ENCODE data around the gene LEO1. TPM values are rescaled to one million over a fixed set of nuclear protein-coding genes. Genes with fewer than 3 reads are reported as not detected.
A peak's percentile ranks its signal among the peaks of the same experiment; 100 is the strongest.

The LEO1 gene
- polyA plus RNA-seq, 6 donors from 2014 or later: 8.0 to 23.9 (median 13.8) TPM

- H3K36me3 Mint-ChIP-seq: peaks cover 14 to 15% of the 10 kb centered on the region in 2 donors
- H3K27me3 Mint-ChIP-seq: no peaks in the 10 kb centered on the region
- peaks cover 16 to 26% (median 26%) of the 10 kb centered on the region in 3 donors for H3K4me1 Mint-ChIP-seq
- H3K27ac Mint-ChIP-seq: no peak overlapping the region
- H3K4me3 Mint-ChIP-seq: no peak overlapping the region
- ATAC-seq (ENCODE audit: low read depth in 2 of 2) (no peak), DNase-seq (no peak)
- H3K9me3 Mint-ChIP-seq: no peaks in the 10 kb centered on the region
Measured at GRCh38 chr15:51938286-51938685, 33.3 kb downstream of the LEO1 start.

GRCh38 chr15:51936105-51936478 is 35.5 kb downstream of the LEO1 start:
- Mint-ChIP-seq H3K4me1 (peaks cover 16 to 23% (median 21%) of the 10 kb centered on the region in 3 donors), H3K9me3 (no peaks in the 10 kb centered on the region), H3K27me3 (no peaks in the 10 kb centered on the region), H3K36me3 (peaks cover 6 to 15% of the 10 kb centered on the region in 2 donors), H3K4me3 (peak overlapping the region in 3 of 8 donors; percentile 14 to 52 (median 50)), H3K27ac (peak overlapping the region in 3 of 6 donors; percentile 50 to 84 (median 54))
- ATAC-seq (ENCODE audit: low read depth in 2 of 2) (no peak), DNase-seq (no peak)

- peak; percentile 90 to 92 for ATAC-seq (ENCODE audit: low read depth in 2 of 2)
- Mint-ChIP-seq H3K9me3 (no peaks in the 10 kb centered on the region), H3K36me3 (peaks cover 6 to 15% of the 10 kb centered on the region in 2 donors), H3K27me3 (no peaks in the 10 kb centered on the region), H3K4me1 (peaks cover 16 to 23% (median 21%) of the 10 kb centered on the region in 3 donors), H3K27ac (peak overlapping the region; percentile 17 to 86 (median 52)), H3K4me3 (peak overlapping the region in 5 of 8 donors; percentile 14 to 79 (median 50))
- peak; percentile 15 for DNase-seq
Measured at GRCh38 chr15:51935466-51936104, 36.0 kb downstream of the LEO1 start.

GRCh38 chr15:51932161-51932560 is 39.4 kb downstream of the LEO1 start:
- DNase-seq (no peak), ATAC-seq (ENCODE audit: low read depth in 2 of 2) (no peak)
- H3K4me3 Mint-ChIP-seq: no peak overlapping the region
- H3K27me3 Mint-ChIP-seq: no peaks in the 10 kb centered on the region
- no peaks in the 10 kb centered on the region for H3K9me3 Mint-ChIP-seq
- H3K27ac Mint-ChIP-seq: peak overlapping the region in 1 of 6 donors; percentile 21
- H3K36me3 Mint-ChIP-seq: peaks cover 6 to 10% of the 10 kb centered on the region in 2 donors
- H3K4me1 Mint-ChIP-seq: peaks cover 16 to 23% (median 21%) of the 10 kb centered on the region in 3 donors

- peaks cover 16 to 21% (median 20%) of the 10 kb centered on the region in 3 donors for H3K4me1 Mint-ChIP-seq
- H3K27ac Mint-ChIP-seq: peak overlapping the region in 1 of 6 donors; percentile 72
- H3K4me3 Mint-ChIP-seq: no peak overlapping the region
Measured at GRCh38 chr15:51931638-51932037, 39.9 kb downstream of the LEO1 start.

GRCh38 chr15:51931016-51931415 is 40.6 kb downstream of the LEO1 start:
- H3K36me3 Mint-ChIP-seq: peaks cover 0 to 6% of the 10 kb centered on the region in 2 donors
- H3K4me1 Mint-ChIP-seq: peaks cover 10 to 15% (median 14%) of the 10 kb centered on the region in 3 donors
- no peak overlapping the region for H3K4me3 Mint-ChIP-seq
- H3K9me3 Mint-ChIP-seq: no peaks in the 10 kb centered on the region
- H3K27me3 Mint-ChIP-seq: no peaks in the 10 kb centered on the region
- no peak for DNase-seq
- ATAC-seq (ENCODE audit: low read depth in 2 of 2): no peak
- peak overlapping the region in 1 of 6 donors; percentile 35 for H3K27ac Mint-ChIP-seq

More at GRCh38 chr15:51931638-51932037, 39.9 kb downstream of the LEO1 start:
- Mint-ChIP-seq H3K36me3 (peaks cover 6 to 9% of the 10 kb centered on the region in 2 donors), H3K9me3 (no peaks in the 10 kb centered on the region), H3K27me3 (no peaks in the 10 kb centered on the region)
- ATAC-seq (ENCODE audit: low read depth in 2 of 2): no peak
- no peak for DNase-seq

- Mint-ChIP-seq H3K4me3 (no peak overlapping the region), H3K27ac (no peak overlapping the region), H3K36me3 (peaks cover 7 to 10% of the 10 kb centered on the region in 2 donors), H3K27me3 (no peaks in the 10 kb centered on the region), H3K4me1 (peaks cover 0 to 5% (median 0%) of the 10 kb centered on the region in 3 donors), H3K9me3 (no peaks in the 10 kb centered on the region)
- DNase-seq (no peak), ATAC-seq (ENCODE audit: low read depth in 2 of 2) (no peak)
Measured at GRCh38 chr15:51926809-51927208, 44.8 kb downstream of the LEO1 start.

- no peak overlapping the region for H3K4me3 Mint-ChIP-seq
- H3K27me3 Mint-ChIP-seq: no peaks in the 10 kb centered on the region
- H3K27ac Mint-ChIP-seq: peak overlapping the region in 1 of 6 donors; percentile 76
- no peak for DNase-seq
- peaks cover 12 to 18% of the 10 kb centered on the region in 2 donors for H3K36me3 Mint-ChIP-seq
- ATAC-seq (ENCODE audit: low read depth in 2 of 2): no peak
- H3K4me1 Mint-ChIP-seq: peaks cover 0 to 9% (median 0%) of the 10 kb centered on the region in 3 donors
- H3K9me3 Mint-ChIP-seq: no peaks in the 10 kb centered on the region
Measured at GRCh38 chr15:51924156-51925068, 47.2 kb downstream of the LEO1 start.

- ATAC-seq (ENCODE audit: low read depth in 2 of 2) (no peak), DNase-seq (no peak)
- H3K4me1 Mint-ChIP-seq: peaks cover 0 to 3% (median 0%) of the 10 kb centered on the region in 3 donors
- no peaks in the 10 kb centered on the region for H3K9me3 Mint-ChIP-seq
- no peak overlapping the region for H3K4me3 Mint-ChIP-seq
- H3K27me3 Mint-ChIP-seq: no peaks in the 10 kb centered on the region
- no peak overlapping the region for H3K27ac Mint-ChIP-seq
- H3K36me3 Mint-ChIP-seq: peaks cover 6 to 7% of the 10 kb centered on the region in 2 donors
Measured at GRCh38 chr15:51917493-51917892, 54.1 kb downstream of the LEO1 start.

- Mint-ChIP-seq H3K27ac (no peak overlapping the region), H3K27me3 (no peaks in the 10 kb centered on the region), H3K36me3 (peaks cover 7 to 16% of the 10 kb centered on the region in 2 donors), H3K9me3 (no peaks in the 10 kb centered on the region), H3K4me3 (no peak overlapping the region), H3K4me1 (peaks cover 0 to 3% (median 0%) of the 10 kb centered on the region in 3 donors)
- DNase-seq (no peak), ATAC-seq (ENCODE audit: low read depth in 2 of 2) (no peak)
Measured at GRCh38 chr15:51912528-51912927, 59.0 kb downstream of the LEO1 start.

- ATAC-seq (ENCODE audit: low read depth in 2 of 2): no peak
- peak overlapping the region in 1 of 6 donors; percentile 74 for H3K27ac Mint-ChIP-seq
- H3K27me3 Mint-ChIP-seq: no peaks in the 10 kb centered on the region
- H3K9me3 Mint-ChIP-seq: no peaks in the 10 kb centered on the region
- H3K4me3 Mint-ChIP-seq: no peak overlapping the region
- peaks cover 19 to 22% of the 10 kb centered on the region in 2 donors for H3K36me3 Mint-ChIP-seq
- no peak for DNase-seq
- peaks cover 0 to 3% (median 0%) of the 10 kb centered on the region in 3 donors for H3K4me1 Mint-ChIP-seq
Measured at GRCh38 chr15:51909584-51909983, 62.0 kb downstream of the LEO1 start.

- Mint-ChIP-seq H3K36me3 (peaks cover 23 to 31% of the 10 kb centered on the region in 2 donors), H3K4me3 (no peak overlapping the region), H3K9me3 (no peaks in the 10 kb centered on the region), H3K27me3 (no peaks in the 10 kb centered on the region), H3K27ac (no peak overlapping the region), H3K4me1 (peaks cover 0 to 3% (median 0%) of the 10 kb centered on the region in 3 donors)
- no peak for DNase-seq
- no peak for ATAC-seq (ENCODE audit: low read depth in 2 of 2)
Measured at GRCh38 chr15:51908316-51908715, 63.3 kb downstream of the LEO1 start.

- Mint-ChIP-seq H3K27ac (no peak overlapping the region), H3K4me3 (peak overlapping the region in 1 of 8 donors; percentile 0), H3K9me3 (no peaks in the 10 kb centered on the region), H3K36me3 (peaks cover 27 to 31% of the 10 kb centered on the region in 2 donors), H3K4me1 (peaks cover 0 to 3% (median 0%) of the 10 kb centered on the region in 3 donors), H3K27me3 (no peaks in the 10 kb centered on the region)
- no peak for ATAC-seq (ENCODE audit: low read depth in 2 of 2)
- DNase-seq: no peak
Measured at GRCh38 chr15:51907136-51907862, 64.3 kb downstream of the LEO1 start.

Measured in naive B cell (primary cell).